Thoracic aorta (tissue), 2 donors: ENCODE results near the gene CEP128. TPM values are rescaled to one million over a fixed set of nuclear protein-coding genes. Genes with fewer than 3 reads are reported as not detected.

ENCODE experiments used
- ATAC-seq: fragments of 150-250 bp; one replicate; pipeline ENCODE4 v1.8.0; 2017; ENCODE audit warnings: low read depth; ENCODE audit not compliant: insufficient number of reproducible peaks, low FRiP score
- DNase-seq: peaks from one replicate; pipeline ENCODE4 v3.0.0-alpha.2; 2020; ENCODE audit warnings: low spot score
- H3K27ac ChIP-seq, 2 donors: fragments of 200-600 bp; sonication (generic); 1 replicate in 1 of 2; 2 replicates in 1 of 2; pipeline ENCODE4 v1.5.1; 2016; ENCODE audit warnings: mild to moderate bottlenecking in 2 of 2, moderate library complexity in 2 of 2
- H3K27me3 ChIP-seq: fragments of 200-600 bp; sonication (generic); replicated peaks from 2 replicates; pipeline ENCODE4 v1.6.0; 2016; ENCODE audit warnings: mild to moderate bottlenecking; ENCODE audit not compliant: insufficient read depth
- H3K36me3 ChIP-seq: fragments of 200-600 bp; sonication (generic); one replicate; pipeline ENCODE4 v1.5.1; 2016
- H3K4me1 ChIP-seq, 2 donors: fragments of 200-600 bp; sonication (generic); 1 replicate in 1 of 2; 2 replicates in 1 of 2; pipeline versions ENCODE4 v1.5.1 to v1.6.0; 2016; ENCODE audit warnings: low read depth in 2 of 2, mild to moderate bottlenecking in 1 of 2; ENCODE audit not compliant: control insufficient read depth in 1 of 2
- H3K4me3 ChIP-seq: fragments of 200-600 bp; sonication (generic); 2 replicates; pipeline ENCODE4 v1.5.1; 2016; ENCODE audit warnings: mild to moderate bottlenecking
- H3K9me3 ChIP-seq: fragments of 200-600 bp; sonication (generic); 2 replicates; pipeline ENCODE4 v1.5.1; 2016
- CTCF ChIP-seq: fragments of 200-600 bp; sonication (generic); IDR thresholded peaks from one replicate; pipeline ENCODE4 v1.5.1; 2019; ENCODE audit warnings: antibody characterized with exemption
- total RNA-seq, 2 donors: library from RNA; depleted of rRNA; stranded (reverse); fragments of >200 nt; gene quantifications; one replicate each; pipeline versions ENCODE4 v1.1.0 to v1.2.3, GENCODE V29; 2016

The CEP128 gene
- total RNA-seq, 2 donors from 2014 or later = 2.1 to 4.7 TPM

- H3K4me1 ChIP-seq = peaks cover 0 to 11% of the 10 kb centered on the region in 2 donors
- no peaks in the 10 kb centered on the region for H3K9me3 ChIP-seq
- H3K4me3 ChIP-seq = no peak overlapping the region
- no peaks in the 10 kb centered on the region for H3K27me3 ChIP-seq
- no peaks in the 10 kb centered on the region for H3K36me3 ChIP-seq
- TF ChIP-seq CTCF = no peak
- no peak overlapping the region for H3K27ac ChIP-seq
- DNase-seq = no peak
- no peak for ATAC-seq
These were observed 338.6 kb downstream of the CEP128 start for GRCh38 chr14:80602946-80603345.

- DNase-seq (no peak), ATAC-seq (no peak)
- Histone ChIP-seq H3K4me3 (no peak overlapping the region), H3K27ac (no peak overlapping the region), H3K36me3 (no peaks in the 10 kb centered on the region), H3K9me3 (no peaks in the 10 kb centered on the region), H3K4me1 (no peaks in the 10 kb centered on the region), H3K27me3 (no peaks in the 10 kb centered on the region)
- no peak for TF ChIP-seq CTCF
These were observed 354.3 kb downstream of the CEP128 start for GRCh38 chr14:80587096-80587724.

- no peak for ATAC-seq
- no peak for DNase-seq
These were observed 355.4 kb downstream of the CEP128 start for GRCh38 chr14:80586131-80586530.

GRCh38 chr14:80585506-80585835, 356.1 kb downstream of the CEP128 start:
- no peak for TF ChIP-seq CTCF
- Histone ChIP-seq H3K4me3 (no peak overlapping the region), H3K27ac (no peak overlapping the region), H3K4me1 (no peaks in the 10 kb centered on the region), H3K27me3 (no peaks in the 10 kb centered on the region), H3K9me3 (no peaks in the 10 kb centered on the region), H3K36me3 (no peaks in the 10 kb centered on the region)
- ATAC-seq = no peak
- DNase-seq = no peak

More at GRCh38 chr14:80586131-80586530, 355.4 kb downstream of the CEP128 start:
- Histone ChIP-seq H3K4me3 (no peak overlapping the region), H3K4me1 (no peaks in the 10 kb centered on the region), H3K36me3 (no peaks in the 10 kb centered on the region), H3K9me3 (no peaks in the 10 kb centered on the region), H3K27ac (no peak overlapping the region), H3K27me3 (no peaks in the 10 kb centered on the region)
- no peak for TF ChIP-seq CTCF

GRCh38 chr14:80584744-80585505, 356.6 kb downstream of the CEP128 start:
- ATAC-seq = no peak
- no peaks in the 10 kb centered on the region for H3K9me3 ChIP-seq
- DNase-seq = no peak
- H3K36me3 ChIP-seq = no peaks in the 10 kb centered on the region
- no peak overlapping the region for H3K27ac ChIP-seq
- H3K4me3 ChIP-seq = no peak overlapping the region
- H3K4me1 ChIP-seq = no peaks in the 10 kb centered on the region
- no peaks in the 10 kb centered on the region for H3K27me3 ChIP-seq
- TF ChIP-seq CTCF = no peak
